DMS 273 treated with DMSO at 0.1 percent for 48 hours (cell line): ENCODE results near the gene PYGM.

Source experiments
- DNase-seq: peaks from one replicate; lab custom pipeline; 2025; lab: John Stamatoyannopoulos, UW

PYGM gene

DNA sequence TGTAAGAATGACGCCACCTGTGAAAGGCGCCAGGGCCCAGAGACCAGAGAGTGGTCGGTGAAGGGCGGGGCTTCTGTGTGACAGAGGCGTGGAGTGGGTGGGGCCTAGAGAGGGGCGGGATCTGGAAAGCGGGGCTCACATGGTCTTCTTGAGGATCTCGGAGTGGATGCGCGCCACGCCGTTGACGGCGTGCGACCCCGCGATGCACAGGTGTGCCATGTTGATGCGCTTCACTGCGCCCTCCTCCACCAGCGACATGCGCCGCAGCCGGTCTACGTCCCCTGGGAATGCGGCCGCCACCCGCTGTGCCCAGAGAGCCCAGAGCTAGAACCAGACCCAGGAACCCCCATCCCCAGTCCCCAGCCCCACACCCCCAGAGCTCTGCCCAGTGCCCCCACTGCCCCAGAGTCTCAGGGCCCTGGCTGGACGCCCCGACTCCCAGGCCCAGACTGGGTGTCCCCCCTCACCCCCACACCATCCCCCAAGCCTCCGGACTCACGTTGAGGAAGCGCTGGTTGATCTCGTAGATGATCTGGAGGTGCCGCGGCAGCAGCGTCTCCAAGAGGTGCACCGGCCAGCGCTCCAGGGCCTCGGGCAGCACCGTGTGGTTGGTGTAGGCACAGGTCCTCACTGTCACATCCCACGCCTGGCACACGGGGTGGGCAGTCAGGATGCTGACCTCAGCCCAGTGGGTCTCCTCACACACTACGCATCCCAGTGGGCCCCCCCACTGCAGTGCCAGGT, 6.2 kb downstream of the PYGM start:
- no peak for DNase-seq

DNA sequence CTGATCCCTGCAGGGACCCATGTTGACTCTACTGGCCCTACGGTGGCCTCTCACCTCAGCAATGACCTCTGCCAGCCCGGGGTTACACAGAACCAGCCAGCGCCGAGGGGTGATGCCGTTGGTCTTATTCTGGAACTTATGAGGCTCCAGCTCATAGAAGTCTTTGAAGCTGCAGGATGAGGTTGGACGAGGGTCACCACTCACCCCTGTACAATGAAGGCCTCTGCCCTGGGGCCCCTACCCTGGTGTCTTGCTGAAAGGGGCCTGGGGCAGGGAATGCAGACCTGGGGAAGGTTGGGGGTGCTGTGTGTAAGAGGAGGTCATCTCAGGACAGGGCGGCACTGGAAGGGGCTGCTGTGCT, 6.8 kb downstream of the PYGM start:
- no peak for DNase-seq

DNA sequence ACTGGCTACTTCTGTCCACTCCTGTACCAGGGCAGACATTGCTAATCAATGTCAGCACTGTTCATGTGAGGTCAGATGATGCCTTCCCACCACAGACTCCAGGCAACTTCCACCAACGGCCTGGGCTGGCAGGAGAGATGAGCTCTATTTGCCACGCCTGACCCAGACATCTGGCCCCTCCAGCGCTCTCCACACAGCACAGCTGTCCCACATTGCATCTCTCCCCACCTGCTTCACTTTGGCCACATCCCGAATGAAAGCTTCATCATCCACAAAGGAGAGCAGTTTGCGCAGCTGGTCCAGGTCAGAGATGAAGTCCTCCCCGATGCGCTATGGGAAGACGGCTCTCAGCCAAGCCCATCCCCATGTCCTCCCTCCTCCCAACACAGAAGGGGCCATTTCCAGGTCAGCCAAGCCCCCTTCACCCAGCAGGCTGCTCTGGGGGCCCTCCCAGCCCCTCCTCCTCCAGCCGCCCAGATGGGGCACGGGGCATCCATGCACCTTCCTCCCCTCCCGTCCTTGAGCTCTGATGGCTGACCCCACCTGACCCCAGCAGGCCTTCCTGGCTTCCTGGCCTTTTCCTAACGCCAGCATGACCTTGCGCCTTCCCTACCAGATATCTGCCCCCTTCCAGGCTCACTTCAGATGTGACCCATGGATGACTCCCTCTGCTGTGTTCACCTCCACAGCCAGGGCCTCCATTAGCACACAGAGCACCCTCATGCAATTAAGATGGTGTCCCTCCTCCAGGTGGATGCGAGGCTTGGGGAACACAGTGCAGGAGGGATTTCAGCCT, 7.4 kb downstream of the PYGM start:
- DNase-seq, result no peak

DNA sequence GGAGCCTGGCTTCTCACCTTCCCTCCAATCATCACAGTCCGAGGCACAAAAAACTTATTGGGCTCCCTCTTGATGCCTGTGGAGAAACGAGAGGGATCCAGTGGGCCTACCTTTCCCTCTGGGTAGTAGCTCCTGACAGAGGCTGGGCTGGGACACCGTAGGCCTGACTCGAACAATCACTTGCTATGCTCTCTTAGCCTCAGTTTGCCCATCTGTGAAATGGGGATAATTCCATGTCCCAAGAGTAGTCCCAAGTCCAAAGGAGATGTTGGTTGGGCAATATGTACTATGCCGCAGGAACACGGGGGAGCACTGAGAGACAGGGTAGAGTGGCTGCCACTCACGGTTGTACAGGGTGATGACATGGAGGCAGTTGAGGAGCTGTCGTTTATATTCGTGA, 8.2 kb downstream of the PYGM start:
- no peak for DNase-seq

DNA sequence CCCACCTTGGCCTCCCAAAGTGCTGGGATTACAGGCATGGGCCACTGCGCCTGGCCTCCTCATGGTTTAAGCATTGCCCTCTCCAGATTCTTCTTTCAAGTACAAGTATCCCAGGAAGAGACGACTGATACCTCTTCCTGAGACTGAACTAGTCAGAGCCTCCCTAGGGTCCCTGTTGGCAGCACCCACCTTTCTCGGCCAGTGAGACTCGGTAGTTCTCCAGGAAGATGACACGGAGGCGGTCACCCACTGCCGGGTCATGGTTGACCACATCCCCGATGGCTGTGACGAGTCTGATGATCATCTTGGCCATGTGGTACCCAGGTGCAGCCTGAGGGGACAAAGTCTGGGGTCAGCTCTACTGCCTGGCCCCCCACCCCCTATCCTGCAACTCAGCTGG, 8.6 kb downstream of the PYGM start:
- no peak for DNase-seq

DNA sequence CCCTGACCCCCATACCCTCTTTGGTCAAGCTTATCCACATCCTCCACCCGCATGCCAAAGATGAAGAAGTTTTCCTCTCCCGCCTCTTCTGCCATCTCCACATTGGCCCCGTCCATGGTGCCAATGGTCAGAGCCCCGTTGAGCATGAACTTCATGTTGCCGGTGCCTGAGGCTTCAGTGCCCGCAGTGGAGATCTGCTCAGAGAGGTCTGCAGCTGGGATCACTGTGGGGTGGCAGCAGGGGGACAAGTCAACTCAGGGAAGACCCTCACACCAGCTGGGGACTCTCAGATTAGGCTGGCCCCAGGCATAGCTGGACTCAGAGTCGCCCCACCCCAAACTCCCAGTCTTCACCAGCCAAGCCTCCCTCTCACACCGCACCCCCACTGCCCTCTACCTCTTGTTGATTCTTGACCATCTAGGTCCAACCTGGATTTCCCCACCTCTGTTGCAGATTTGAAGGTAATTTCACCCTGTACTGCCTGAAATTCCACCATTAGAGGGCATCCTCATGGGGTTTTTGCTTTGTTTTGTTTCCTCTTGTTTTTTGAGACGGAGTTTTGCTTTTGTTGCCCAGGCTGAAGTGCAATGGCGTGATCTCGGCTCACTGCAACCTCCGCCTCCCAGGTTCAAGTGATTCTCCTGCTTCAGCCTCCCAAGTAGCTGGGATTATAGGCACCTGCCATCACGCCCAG, 9.3 kb downstream of the PYGM start:
- DNase-seq, result no peak

DNA sequence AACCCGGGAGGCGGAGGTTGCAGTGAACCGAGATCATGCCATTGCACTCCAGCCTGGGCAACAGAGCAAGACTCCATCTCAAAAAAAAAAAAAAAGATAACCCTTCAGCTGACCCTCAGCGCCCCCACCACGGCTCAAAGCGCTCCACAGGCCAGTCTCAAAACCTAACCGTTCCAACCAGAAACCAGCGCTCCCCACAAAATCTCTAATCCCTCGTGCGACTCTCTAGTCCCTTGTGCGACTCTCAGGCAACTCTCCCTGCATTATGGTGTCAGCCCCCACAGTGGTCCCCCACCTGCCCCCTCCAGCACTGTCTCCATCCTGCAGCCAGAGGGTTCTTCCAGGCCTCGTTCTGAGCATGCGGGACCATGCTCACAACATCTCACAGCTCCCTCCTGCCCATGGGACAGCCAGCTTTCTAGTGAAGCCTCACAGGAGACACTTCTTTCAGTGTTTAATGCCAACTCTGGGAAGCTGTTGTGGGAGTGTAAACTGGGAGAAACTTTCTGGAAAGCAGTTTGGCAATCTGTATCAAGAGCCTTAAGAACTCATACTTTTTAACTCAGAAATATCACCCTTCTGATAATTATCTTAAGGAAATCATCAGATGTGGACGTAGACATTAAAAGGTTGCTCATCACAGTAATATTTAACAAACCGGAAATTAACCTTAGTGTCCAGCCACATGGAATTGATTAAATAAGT, 11.7 kb downstream of the PYGM start:
- no peak for DNase-seq

DNA sequence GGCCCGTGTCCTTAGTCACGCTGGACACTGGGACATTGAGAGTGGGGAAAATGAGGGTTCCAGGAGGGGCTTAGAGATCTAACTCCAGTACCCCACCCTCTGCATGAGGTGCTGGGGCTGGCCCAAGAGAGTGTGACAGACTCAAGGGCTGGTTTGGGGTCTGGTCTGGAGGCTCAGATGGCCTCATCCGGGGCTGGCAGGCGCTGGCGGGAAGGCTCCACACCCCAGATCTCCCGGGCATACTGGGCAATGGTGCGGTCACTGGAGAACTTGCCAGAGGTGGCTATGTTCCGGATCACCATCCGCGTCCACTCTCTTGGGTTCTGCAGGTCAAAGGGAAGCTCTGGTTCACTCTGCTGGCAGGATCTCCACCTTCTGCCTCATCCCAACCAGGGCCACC, 13.3 kb downstream of the PYGM start:
- DNase-seq, result no peak

DNA sequence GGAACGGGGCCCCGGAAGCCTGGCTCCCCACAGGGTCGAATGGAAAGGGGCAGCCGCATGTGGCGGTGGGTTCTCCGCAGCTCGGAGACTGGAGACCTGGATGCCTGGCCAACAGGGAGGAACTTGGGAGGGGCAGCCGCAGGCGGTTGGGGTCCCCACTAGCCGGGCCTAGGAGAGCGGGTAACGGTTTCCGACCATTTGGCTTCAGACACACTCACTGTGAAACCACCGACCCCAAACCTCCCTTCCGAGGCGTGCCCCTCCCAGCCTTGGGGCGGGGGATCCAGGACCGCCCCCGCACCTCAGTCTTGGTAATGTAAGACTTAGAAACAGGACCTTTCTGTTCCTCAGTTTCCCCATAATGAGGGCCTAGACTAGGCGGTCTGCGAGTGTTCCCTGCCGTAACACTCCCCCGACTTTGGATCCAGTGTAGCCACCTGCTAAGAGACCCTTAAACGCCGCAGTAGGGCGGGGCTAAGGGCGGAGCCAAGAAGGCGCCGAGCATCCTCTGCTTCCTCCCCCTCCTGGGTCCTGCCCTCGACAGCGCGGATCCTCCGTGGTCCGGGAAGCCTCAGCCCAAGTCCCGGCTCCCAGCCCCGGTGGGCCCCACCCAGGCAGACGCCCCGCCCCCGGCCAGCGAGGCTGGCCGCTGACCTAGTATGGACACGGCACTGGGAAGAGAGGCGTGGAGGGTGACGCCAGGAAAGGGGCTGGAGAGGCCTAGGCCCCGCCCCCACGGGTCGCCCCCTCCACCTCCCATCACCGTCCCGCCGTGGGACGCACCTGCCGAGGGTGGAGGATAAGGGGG, 14.0 kb downstream of the PYGM start:
- DNase-seq, result no peak

DNA sequence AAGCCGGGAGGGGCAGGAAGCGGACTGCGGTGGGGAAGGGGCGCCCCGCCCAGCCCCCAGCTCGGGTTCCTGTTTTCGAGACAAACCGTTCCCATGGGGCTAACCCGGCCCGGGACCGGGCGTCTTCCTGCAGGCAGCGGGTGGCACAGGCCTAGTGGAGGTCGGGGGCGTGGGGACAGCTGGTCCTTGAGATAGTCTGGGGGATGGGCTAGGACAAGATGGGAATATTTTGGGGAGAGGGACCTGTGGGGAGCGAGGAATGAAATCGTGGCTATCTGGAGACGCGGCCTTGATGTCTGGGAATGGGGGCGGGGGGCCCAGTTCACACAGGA, 14.6 kb downstream of the PYGM start:
- DNase-seq, result no peak

DNA sequence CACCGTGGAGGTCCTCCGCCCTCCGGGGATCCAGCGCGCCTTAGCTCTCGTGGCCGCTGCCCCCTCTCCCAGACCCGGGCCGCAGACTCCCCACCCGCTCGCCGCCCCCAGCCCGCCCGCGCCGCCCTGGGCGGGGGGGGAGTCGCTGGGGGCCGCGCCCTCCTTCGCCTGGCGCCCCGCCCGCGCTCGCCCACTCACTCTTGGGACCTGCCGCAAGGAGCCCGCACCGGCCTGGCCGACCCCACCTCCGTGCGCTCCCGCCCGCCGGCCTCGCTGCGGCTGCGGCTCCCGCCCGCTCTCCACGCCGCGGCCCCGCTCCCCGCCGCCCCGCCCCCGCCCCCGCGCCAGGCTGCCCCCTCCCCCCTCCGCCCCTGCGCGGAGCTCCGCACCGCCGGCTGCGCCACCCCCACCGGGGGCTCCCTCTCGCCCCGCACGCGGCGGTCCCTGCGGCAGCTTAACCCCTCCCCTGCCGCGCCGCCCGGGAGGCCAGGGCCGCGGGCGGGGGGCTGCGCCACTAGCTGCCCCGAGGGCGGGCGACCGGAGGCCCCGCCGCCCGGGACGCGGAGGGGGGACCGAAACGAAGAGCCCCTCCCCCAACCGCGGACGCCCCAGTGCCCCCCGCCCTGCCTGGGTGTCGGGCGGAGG, 15.1 kb downstream of the PYGM start:
- DNase-seq, result no peak

DNA sequence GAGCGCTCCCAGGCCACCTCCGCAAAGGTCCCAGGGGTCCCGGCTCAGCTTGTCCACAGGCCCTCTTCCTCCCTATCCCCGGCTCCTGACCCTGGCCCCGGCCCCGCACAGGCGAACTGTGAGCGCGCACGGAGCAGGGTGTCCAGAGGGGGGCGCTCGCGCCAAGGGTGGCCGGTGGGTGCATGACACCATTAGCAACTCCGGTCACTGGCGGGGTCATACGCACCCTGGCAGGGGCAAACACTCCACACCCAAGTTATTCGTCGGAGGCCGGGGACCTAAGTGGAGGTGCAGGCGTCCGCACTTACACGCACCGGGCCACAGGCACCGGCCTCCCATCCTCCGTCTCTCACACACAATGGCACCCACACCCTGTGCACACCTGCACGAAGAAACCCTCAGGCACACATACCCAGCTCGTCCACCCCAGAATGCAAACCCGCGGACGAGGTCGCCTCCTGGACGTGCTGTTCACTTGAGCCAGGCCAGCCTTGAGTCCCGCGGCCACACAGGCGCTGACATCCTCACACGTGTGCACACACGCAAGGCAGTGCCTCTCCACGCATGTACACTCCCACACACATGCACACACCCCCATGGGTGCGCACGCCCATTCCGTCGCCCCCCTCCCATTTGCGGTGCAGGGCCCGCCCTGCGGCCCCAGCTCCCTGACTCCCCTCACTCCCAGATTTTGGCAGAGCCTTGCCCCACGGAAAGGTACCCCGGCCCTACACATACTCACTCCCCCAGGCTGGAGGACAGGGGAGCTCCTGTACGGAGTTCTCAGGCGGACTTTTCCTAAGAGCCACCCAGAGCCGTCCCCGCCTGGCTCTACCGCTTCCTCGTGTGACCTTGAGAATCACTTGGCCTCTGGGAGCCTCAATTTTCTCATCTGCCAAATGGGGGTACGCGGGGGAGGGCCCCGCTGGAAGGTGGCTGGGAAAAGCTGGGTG, 15.9 kb downstream of the PYGM start, which contains the start of gene RASGRP2:
RASGRP2 (minus strand) TSS at position 552 of the 953 bp plus-strand sequence. CDS start 1,276 bp downstream, outside the sequence.
- no peak for DNase-seq

DNA sequence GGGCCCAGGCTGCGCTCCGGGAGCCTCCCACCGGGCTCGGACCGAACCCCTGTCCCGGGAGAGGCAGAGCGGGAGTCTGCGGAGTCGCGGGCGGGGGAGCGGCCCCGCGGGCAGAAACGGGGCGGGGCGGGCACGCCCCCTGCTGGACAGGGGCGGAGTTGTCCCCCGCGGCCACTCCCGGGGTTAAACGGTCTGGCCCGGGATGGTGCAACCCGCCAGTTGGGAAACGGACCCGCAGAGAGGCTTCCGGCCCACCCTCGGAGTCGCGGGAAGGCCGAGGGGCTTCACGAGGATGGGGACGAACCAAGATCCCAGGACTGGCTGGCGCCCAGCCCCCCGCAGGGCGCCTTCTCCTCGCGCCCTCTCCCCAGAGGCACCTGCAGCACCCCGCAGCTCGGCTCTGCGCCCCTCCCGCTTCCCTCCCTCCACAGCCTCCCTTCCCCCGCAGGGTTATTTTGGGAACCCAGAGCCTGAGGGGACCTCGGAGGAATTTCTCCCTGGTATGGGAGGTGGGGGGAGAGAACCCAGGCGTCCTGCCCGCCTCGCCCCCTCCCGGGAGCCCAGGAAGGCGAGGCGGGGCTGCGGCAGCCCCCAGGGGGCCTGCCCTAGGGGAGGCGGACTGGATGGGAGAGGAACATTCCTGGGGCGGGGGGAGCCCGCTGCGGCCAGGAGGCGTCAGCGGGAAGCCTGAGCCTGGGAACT, 16.7 kb downstream of the PYGM start:
- no peak for DNase-seq

DNA sequence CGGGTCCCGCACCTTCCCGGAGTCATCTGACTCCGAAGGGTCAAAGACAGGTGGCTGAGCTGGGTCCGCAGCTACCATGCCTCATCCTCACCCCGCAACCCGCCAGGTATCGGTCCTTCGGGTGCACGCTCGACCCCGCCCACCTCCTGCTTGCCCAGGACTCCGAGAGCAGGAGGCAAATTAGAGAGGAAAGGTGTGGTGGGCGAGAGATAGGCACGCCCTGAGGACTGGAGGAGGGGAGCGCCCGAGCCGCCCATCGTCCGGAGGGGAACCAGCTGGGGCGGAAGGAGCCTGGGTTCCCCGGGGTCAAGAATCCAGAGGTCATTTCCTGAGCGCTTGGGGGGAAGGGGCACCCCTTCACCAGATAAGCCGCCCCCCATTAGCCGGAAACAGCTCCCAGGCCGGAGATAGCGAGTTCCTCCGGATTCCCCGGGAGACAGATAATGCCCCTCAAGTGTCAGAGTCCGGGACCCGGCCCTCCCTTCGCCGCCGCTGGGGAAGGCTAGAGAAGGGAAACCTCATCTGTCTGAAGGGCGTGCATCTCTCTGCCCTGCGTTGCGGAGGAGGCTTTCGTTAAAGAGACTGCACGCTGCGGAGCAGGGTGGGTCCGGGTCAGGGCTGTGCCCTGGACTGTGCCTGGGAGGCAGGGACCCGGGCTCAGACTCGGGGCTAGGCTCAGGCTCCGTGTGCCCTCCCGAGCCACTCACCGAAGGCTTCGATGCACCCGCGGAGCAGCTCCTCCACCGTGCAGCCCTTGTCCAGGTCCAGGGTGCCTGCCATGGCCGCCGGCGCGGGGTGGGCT, 17.5 kb downstream of the PYGM start:
- no peak for DNase-seq

DNA sequence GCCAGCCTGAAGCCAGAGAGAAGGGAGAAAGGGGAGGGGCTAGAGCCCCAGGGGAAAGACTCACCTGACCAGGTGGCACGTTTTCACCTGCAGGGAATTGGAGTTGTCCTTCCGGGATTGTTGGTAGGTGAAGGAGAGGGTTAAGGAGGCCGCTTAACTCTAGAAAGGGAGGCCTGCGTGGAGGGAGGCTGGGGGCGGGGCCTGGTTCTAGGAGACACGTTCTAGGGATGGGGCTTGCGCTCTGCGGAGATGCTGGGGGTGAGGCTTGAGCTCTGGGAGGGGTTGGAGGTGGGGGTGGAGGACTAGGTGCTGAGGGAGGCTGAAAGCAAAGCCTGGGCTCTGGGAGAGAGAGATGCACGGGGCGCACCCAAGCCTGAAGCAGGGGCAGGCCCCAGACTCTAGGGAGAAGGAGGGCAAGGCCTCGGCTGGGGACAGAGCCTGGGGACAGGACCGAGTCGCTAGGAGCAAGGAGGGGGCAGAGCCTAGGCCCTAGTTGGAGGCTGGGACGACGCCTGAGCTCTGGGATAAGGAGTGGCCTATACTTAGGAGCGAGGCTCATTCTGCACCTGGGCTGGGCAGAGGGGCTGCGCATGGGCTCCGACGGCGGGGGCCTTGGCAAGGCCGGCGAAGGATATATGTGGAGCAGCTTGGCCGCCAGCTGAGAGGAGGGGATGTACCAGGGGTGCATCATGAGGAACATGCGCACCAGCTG, 18.2 kb downstream of the PYGM start:
- no peak for DNase-seq

DNA sequence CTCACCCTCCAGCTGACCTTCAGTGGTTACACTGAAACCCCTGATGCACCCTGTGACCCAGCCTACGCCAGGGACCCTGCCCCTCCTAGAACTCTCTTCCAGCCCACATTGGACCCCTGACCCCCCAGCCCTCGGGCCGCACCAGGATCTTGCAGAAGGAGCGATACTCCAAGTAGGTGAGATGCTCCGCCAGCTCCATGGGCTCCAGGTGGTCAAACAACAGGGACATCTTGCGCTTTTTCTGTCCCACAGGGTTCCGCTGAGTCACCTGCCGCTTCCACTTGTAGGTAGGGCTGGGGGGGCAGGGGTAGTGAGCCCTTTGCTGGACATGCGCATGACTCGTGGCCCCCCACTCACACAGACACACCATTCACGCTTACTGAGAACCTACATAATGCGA, 19.9 kb downstream of the PYGM start:
- DNase-seq, result no peak

DNA sequence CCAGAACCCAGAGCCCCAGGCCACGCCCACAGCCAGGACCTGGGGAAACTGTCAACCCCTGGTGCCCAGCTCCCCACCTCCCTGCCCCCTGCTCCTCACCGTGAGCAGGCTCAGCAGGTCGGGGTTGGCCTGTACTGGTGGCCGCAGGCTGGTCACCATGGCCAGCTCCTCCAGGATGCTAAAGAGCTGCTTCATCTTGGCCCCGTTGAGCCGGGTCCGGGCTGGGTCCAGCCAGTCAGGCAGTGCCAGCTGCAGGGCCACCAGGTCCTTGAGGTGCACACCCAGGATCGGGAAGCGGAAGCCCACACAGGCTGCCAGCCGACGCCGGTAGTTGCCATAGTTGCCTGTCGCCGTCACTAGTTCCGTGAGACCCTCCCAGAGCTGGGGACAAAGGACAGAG, 23.1 kb downstream of the PYGM start:
- no peak for DNase-seq

DNA sequence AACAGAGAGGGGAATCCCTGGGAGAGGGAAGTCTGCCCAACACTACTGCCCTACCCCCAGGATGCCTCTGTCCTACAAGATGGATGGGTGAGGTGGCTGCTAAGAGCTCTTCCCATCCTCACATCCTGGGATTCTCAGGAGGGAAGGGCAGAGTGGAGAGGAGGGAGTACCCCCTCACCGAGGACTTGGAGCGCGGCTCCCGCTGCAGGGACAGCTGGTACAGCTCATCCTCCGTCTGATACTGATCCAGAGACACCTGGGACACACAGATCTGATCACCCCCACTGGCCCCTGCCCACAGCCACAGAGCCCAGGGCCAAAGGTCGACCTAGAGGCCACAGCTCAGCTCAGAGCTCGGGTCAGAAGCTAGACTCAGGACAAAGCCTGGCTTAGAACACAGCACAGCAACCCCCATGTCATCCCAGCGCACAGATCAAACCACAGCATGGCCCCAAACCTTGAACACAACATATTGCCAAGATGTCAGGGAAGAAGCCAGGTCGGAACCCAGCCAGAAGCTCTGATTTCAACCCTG, 24.0 kb downstream of the PYGM start:
- DNase-seq, result no peak
